ENCODE measurements around the gene FUT3. TPM values are rescaled to one million over a fixed set of nuclear protein-coding genes. Genes with fewer than 3 reads are reported as not detected.
A peak's percentile ranks its signal among the peaks of the same experiment; 100 is the strongest.

FUT3 gene
- total and polyA plus RNA-seq, 9 of the 15 experiments (the other 6 are each of a cell fraction or from before 2014, with no cell fraction given) = 0.09 TPM; not detected in 8

DNA sequence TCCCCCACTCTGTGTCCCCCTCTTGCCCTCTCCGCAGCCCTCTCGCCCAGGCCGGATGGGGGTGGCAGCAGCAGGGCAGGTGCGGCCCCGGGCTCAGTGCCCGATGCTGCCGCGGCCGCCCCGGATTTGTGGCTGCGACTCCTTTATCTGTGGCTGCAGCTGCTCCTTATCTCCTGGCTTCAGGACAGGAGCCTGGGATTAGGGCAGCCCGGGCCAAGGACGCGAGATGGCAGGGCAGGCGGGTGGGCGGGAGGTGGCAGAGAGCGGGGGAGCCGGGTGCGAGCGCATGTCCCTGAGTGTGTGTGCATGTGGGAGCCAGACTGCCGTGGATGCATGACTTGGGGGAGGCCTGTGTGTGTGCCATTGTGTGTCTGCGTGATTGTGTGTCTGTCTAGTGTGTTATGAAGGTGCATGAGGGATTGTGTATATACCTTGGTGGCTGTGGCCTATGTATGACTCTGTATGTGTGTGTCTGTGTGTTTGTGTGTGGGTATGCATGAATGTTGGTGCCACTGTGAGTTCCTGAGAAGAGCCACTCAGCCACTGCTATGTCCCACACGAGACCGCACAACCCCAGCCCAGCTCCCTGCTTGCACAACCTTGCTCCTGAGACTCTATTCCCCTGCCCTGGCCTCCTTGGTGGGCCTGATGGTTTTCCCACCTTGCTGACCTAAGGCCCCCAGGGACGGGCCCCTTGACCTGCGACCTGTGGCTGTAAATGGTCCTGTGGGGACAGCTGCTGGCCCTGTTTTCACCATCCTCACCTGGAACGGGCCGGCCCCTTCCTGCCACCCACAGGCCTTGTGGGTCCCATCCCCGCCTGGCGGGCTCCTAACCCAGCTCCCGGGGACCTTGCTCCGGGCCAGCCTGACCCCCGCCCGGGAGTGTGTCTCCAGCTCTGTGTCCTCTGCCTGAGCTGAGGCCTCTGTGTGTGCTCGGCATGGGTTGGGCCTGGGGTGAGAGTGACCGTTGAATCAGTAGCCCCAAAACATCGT lies 51.7 kb downstream of the FUT3 start (continued):
- TF ChIP-seq, protein P1, sequence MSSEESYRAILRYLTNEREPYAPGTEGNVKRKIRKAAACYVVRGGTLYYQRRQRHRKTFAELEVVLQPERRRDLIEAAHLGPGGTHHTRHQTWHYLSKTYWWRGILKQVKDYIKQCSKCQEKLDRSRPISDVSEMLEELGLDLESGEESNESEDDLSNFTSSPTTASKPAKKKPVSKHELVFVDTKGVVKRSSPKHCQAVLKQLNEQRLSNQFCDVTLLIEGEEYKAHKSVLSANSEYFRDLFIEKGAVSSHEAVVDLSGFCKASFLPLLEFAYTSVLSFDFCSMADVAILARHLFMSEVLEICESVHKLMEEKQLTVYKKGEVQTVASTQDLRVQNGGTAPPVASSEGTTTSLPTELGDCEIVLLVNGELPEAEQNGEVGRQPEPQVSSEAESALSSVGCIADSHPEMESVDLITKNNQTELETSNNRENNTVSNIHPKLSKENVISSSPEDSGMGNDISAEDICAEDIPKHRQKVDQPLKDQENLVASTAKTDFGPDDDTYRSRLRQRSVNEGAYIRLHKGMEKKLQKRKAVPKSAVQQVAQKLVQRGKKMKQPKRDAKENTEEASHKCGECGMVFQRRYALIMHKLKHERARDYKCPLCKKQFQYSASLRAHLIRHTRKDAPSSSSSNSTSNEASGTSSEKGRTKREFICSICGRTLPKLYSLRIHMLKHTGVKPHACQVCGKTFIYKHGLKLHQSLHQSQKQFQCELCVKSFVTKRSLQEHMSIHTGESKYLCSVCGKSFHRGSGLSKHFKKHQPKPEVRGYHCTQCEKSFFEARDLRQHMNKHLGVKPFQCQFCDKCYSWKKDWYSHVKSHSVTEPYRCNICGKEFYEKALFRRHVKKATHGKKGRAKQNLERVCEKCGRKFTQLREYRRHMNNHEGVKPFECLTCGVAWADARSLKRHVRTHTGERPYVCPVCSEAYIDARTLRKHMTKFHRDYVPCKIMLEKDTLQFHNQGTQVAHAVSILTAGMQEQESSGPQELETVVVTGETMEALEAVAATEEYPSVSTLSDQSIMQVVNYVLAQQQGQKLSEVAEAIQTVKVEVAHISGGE (CRISPR knock-in tag; IDR thresholded peaks at IDR 0.05) = peak in 1 of 3 experiments; percentile 86; a peak in 2 of 6 replicates
- TF ChIP-seq PHF8 (IDR thresholded peaks at IDR 0.05; ENCODE audit: borderline replicate concordance, low read length) = peak; percentile 11; the same call in 1 of the 2 replicates
- peak; percentile 90 for TF ChIP-seq ETS1 (conservative IDR thresholded peaks at IDR 0.05; ENCODE audit: control insufficient read depth, low read depth, low read length)
- TF ChIP-seq RNF2 (IDR thresholded peaks at IDR 0.05) = peak; percentile 92
- TF ChIP-seq, protein P2, sequence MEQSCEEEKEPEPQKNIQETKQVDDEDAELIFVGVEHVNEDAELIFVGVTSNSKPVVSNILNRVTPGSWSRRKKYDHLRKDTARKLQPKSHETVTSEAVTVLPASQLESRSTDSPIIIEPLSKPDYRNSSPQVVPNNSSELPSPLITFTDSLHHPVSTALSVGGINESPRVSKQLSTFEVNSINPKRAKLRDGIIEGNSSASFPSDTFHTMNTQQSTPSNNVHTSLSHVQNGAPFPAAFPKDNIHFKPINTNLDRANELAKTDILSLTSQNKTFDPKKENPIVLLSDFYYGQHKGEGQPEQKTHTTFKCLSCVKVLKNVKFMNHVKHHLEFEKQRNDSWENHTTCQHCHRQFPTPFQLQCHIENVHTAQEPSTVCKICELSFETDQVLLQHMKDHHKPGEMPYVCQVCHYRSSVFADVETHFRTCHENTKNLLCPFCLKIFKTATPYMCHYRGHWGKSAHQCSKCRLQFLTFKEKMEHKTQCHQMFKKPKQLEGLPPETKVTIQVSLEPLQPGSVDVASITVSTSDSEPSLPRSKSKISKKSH (CRISPR knock-in tag; IDR thresholded peaks at IDR 0.05) = no peak
- peak; percentile 83 for TF ChIP-seq OTX1 (CRISPR knock-in tag; IDR thresholded peaks at IDR 0.05)
- TF ChIP-seq SRF (CRISPR knock-in tag; IDR thresholded peaks at IDR 0.05) = 0 out of 4 replicates have a peak, but pooled peaks of 1 of the 2 experiments have one; percentile 25
- peak in 1 of 2 experiments; percentile 79; a peak in 2 of 4 replicates for TF ChIP-seq MNT (conservative IDR thresholded peaks at IDR 0.05)
- peak; percentile 88 for TF ChIP-seq NBN (IDR thresholded peaks at IDR 0.05; ENCODE audit: low read depth)
- no peak for TF ChIP-seq SRSF7 (optimal IDR thresholded peaks at IDR 0.05; ENCODE audit: low read depth, low read length)
- peak; percentile 80 for TF ChIP-seq BHLHE40 (IDR thresholded peaks at IDR 0.05; ENCODE audit: low read length)
- TF ChIP-seq HDAC2 (IDR thresholded peaks at IDR 0.05) = peak; percentile 98
- TF ChIP-seq ZNF644 (tag; IDR thresholded peaks at IDR 0.05; ENCODE audit: low read depth) = peak; percentile 94
- peak; percentile 98 for TF ChIP-seq SMARCA4 (IDR thresholded peaks at IDR 0.05)
- no peak for TF ChIP-seq BDP1 (IDR thresholded peaks at IDR 0.05; ENCODE audit: insufficient read depth, insufficient read length)
- peak; percentile 78; the same call in 1 of the 2 replicates for TF ChIP-seq KDM2B (CRISPR knock-in tag; IDR thresholded peaks at IDR 0.05)
- TF ChIP-seq KAT7 (CRISPR knock-in tag; IDR thresholded peaks at IDR 0.05; ENCODE audit: borderline replicate concordance) = no peak; the same call in 1 of the 2 replicates
- TF ChIP-seq KHSRP (IDR thresholded peaks at IDR 0.05) = peak; percentile 61; the same call in 1 of the 2 replicates
- no peak for TF ChIP-seq SPI1 (IDR thresholded peaks at IDR 0.05; ENCODE audit: borderline replicate concordance, low read depth, low read length)

Measured in K562 (cell line).